SK-N-SH (cell line): ENCODE data around the gene RRP1B.

Experiments
- CHD2 ChIP-seq: fragments of 150-350 bp; IDR thresholded peaks from 2 replicates; pipeline ENCODE4 v1.6.1; 2018; ENCODE audit warnings: low read length; ENCODE audit not compliant: partially characterized antibody
- EP300 ChIP-seq, 2 experiments: IDR thresholded peaks; 2 replicates each; pipeline versions ENCODE4 v1.4.0 to v1.6.1; 2012; ENCODE audit warnings: borderline replicate concordance in 1 of 2, low read depth in 1 of 2, low read length in 1 of 2
- EZH2phosphoT487 ChIP-seq: fragments of 200-600 bp; sonication (generic); IDR thresholded peaks from 2 replicates; pipeline ENCODE4 v1.6.1; 2017; ENCODE audit warnings: low read depth, mixed run types, mild to moderate bottlenecking, antibody characterized with exemption, moderate library complexity, borderline replicate concordance
- TAF1 ChIP-seq: IDR thresholded peaks from 2 replicates; pipeline ENCODE4 v1.6.1; 2012; ENCODE audit warnings: low read depth, mild to moderate bottlenecking, low read length, moderate library complexity, borderline replicate concordance
- TF ChIP-seq, protein P1 (sequence below): fragments of 200-600 bp; sonication (generic); IDR thresholded peaks from 2 replicates; pipeline ENCODE4 v1.6.1; 2017; ENCODE audit warnings: antibody characterized with exemption, mild to moderate bottlenecking, moderate library complexity
- TF ChIP-seq, protein P2 (sequence below): IDR thresholded peaks from 2 replicates; pipeline ENCODE4 v1.4.0; 2012; ENCODE audit warnings: low read depth, borderline replicate concordance
- TF ChIP-seq, protein P3 (sequence below): IDR thresholded peaks from 2 replicates; pipeline ENCODE4 v1.4.0; 2012; ENCODE audit warnings: low read depth

DNA sequence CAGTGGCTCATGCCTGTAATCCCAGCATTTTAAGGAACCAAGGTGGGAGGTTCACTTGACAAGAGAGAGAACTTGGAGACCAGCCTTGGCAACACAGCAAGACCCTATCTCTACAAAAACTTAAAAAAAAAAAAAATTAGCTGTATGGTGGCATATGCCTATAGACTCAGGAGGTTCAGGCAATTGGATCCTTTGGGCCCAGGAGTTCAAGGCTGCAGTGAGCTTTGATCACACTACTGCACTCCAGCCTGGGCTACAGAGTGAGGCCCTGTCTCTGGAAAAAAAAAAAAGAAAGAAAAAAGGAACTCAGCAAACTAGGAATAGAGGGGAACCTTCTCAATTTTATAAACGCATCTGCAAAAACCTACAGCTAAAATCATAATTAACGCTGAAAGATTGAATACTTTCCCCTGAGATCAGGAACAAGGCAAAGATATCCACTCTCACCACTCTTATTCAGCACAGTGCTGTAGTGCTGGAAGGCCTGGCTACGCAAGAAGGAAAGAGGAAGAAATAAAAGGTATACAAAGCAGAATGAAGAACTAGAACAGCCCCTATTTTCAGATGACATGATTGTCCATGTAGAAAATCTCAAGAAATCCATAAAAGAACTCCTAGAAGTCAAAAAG, 21.7 kb upstream of the RRP1B start:
- TF ChIP-seq, protein P1, sequence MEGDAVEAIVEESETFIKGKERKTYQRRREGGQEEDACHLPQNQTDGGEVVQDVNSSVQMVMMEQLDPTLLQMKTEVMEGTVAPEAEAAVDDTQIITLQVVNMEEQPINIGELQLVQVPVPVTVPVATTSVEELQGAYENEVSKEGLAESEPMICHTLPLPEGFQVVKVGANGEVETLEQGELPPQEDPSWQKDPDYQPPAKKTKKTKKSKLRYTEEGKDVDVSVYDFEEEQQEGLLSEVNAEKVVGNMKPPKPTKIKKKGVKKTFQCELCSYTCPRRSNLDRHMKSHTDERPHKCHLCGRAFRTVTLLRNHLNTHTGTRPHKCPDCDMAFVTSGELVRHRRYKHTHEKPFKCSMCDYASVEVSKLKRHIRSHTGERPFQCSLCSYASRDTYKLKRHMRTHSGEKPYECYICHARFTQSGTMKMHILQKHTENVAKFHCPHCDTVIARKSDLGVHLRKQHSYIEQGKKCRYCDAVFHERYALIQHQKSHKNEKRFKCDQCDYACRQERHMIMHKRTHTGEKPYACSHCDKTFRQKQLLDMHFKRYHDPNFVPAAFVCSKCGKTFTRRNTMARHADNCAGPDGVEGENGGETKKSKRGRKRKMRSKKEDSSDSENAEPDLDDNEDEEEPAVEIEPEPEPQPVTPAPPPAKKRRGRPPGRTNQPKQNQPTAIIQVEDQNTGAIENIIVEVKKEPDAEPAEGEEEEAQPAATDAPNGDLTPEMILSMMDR = no peak
- no peak for TF ChIP-seq CHD2
- TF ChIP-seq EZH2phosphoT487 = no peak
- TF ChIP-seq TAF1 = no peak
- TF ChIP-seq EP300 (IDR thresholded peaks at IDR 0.05; ENCODE audit: borderline replicate concordance in 1 of 2, low read depth in 1 of 2, low read length in 1 of 2) = no peak
- TF ChIP-seq, protein P2, sequence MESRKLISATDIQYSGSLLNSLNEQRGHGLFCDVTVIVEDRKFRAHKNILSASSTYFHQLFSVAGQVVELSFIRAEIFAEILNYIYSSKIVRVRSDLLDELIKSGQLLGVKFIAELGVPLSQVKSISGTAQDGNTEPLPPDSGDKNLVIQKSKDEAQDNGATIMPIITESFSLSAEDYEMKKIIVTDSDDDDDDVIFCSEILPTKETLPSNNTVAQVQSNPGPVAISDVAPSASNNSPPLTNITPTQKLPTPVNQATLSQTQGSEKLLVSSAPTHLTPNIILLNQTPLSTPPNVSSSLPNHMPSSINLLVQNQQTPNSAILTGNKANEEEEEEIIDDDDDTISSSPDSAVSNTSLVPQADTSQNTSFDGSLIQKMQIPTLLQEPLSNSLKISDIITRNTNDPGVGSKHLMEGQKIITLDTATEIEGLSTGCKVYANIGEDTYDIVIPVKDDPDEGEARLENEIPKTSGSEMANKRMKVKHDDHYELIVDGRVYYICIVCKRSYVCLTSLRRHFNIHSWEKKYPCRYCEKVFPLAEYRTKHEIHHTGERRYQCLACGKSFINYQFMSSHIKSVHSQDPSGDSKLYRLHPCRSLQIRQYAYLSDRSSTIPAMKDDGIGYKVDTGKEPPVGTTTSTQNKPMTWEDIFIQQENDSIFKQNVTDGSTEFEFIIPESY = no peak
- TF ChIP-seq, protein P3, sequence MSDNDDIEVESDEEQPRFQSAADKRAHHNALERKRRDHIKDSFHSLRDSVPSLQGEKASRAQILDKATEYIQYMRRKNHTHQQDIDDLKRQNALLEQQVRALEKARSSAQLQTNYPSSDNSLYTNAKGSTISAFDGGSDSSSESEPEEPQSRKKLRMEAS = no peak
